ENCODE measurements around the gene DVL1. TPM values are rescaled to one million over a fixed set of nuclear protein-coding genes. Genes with fewer than 3 reads are reported as not detected.

Gene DVL1
- total and polyA plus RNA-seq, 9 of the 15 experiments (the other 6 are each of a cell fraction or from before 2014, with no cell fraction given) = 0.62 to 135 (median 24.3) TPM

GRCh38 chr1:1318777-1319645 is 30.2 kb downstream of the DVL1 start (continued):
- TF ChIP-seq, protein P1, sequence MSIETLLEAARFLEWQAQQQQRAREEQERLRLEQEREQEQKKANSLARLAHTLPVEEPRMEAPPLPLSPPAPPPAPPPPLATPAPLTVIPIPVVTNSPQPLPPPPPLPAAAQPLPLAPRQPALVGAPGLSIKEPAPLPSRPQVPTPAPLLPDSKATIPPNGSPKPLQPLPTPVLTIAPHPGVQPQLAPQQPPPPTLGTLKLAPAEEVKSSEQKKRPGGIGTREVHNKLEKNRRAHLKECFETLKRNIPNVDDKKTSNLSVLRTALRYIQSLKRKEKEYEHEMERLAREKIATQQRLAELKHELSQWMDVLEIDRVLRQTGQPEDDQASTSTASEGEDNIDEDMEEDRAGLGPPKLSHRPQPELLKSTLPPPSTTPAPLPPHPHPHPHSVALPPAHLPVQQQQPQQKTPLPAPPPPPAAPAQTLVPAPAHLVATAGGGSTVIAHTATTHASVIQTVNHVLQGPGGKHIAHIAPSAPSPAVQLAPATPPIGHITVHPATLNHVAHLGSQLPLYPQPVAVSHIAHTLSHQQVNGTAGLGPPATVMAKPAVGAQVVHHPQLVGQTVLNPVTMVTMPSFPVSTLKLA (conservative IDR thresholded peaks at IDR 0.05) = no peak
- TF ChIP-seq ETS1 (conservative IDR thresholded peaks at IDR 0.05; ENCODE audit: control insufficient read depth, low read depth, low read length) = no peak

DNA sequence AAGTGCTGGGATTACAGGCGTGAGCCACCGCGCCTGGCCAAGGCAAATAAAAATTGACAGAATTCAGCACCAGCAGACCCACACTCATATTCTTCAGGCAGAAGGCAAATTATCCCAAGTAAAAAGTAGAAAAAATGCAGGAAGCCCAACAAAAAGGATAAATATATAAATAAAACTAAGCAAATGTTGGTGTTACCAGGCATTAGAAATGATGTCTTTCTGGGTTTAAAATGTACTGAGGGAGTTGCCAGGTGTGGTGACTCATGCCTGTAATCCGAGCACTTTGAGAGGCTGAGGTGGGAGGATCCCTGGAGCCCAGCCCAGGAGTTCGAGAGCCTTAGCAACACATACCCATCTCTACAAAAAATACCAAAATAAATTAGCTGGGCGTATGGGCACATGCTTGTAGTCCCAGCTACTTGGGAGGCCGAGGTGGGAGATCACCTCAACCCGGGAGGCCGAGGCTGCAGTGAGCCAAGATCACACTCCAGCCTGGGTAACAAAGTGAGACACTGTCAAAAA is 31.0 kb downstream of the DVL1 start:
- H2AFZ ChIP-seq (ENCODE audit: low read depth, low read length) = no peak overlapping the region
- peaks cover 86% of the 10 kb centered on the region for H3K36me3 ChIP-seq (ENCODE audit: control insufficient read depth, insufficient read depth, low read length)
- no peak overlapping the region for H3K9ac ChIP-seq (ENCODE audit: insufficient read depth in 1 of 2, low read depth in 2 of 2, low read length in 2 of 2)
- H3K4me1 ChIP-seq (replicated peaks in 1 of 2; ENCODE audit: control insufficient read depth in 2 of 2, insufficient read depth in 2 of 2, low read length in 2 of 2) = peaks cover 33 to 86% of the 10 kb centered on the region in 2 experiments
- peak in 1 of 4 experiments; percentile 87 for DNase-seq (ENCODE audit: extremely low read depth in 1 of 4, low spot score in 3 of 4)
- TSS peak; percentile 37 for BruUV-seq (replicated peaks)
- ChIA-PET POLR2A (interaction anchor here (0.8 to 4.3 kb wide), 3 partner anchors 7 to 112 kb away, joined by 3 to 30 read pairs (median 3); no protein-coding TSS in a partner anchor), CTCF (ENCODE audit: low intra/inter-chr PET ratio) (no interaction called here)
- no peak overlapping the region for H3K4me3 ChIP-seq
- peak; percentile 85 for ATAC-seq
- intact Hi-C loops (cut with micrococcal nuclease) (no loop called here), in situ Hi-C loops (cut with MboI) (no loop called here)
- no peak overlapping the region for H3K4me2 ChIP-seq (ENCODE audit: insufficient read depth, low read length)
- H3K27ac ChIP-seq (ENCODE audit: extremely low read depth, low read depth, low read length) = no peak overlapping the region
- 38% methylated on average over 9 of the region's 9 CpGs for WGBS (ENCODE audit: insufficient coverage, low coverage, missing lambda C conversion rate)
- H4K20me1 ChIP-seq (replicated peaks; ENCODE audit: control insufficient read depth, insufficient read depth, low read length) = peaks cover 24% of the 10 kb centered on the region; the same call in 1 of the 2 replicates
- no peaks in the 10 kb centered on the region for H3K9me3 ChIP-seq (replicated peaks; ENCODE audit: control insufficient read depth, insufficient read depth, low read depth, low read length)
- no peaks in the 10 kb centered on the region for H3K27me3 ChIP-seq (ENCODE audit: control insufficient read depth in 2 of 2, insufficient read depth in 2 of 2, low read length in 2 of 2)
- peak; percentile 99 for FAIRE-seq
- peaks cover 13% of the 10 kb centered on the region for H3K9me1 ChIP-seq (ENCODE audit: control insufficient read depth, insufficient read depth, low read length)
- peaks cover 61% of the 10 kb centered on the region for H3K79me2 ChIP-seq (ENCODE audit: control insufficient read depth, insufficient read depth, low read length)
- no peak for TF ChIP-seq ZNF551 (CRISPR knock-in tag; IDR thresholded peaks at IDR 0.05)
- no peak for TF ChIP-seq GABPB2 (CRISPR knock-in tag; conservative IDR thresholded peaks at IDR 0.05)
- TF ChIP-seq ZNF232 (CRISPR knock-in tag; IDR thresholded peaks at IDR 0.05) = no peak
- TF ChIP-seq NFE2 (IDR thresholded peaks at IDR 0.05; ENCODE audit: low read depth) = peak; percentile 26; the same call in 1 of the 2 replicates
- no peak for TF ChIP-seq RHOXF2B (CRISPR knock-in tag; conservative IDR thresholded peaks at IDR 0.05)
- TF ChIP-seq ZNF561 (CRISPR knock-in tag; conservative IDR thresholded peaks at IDR 0.05) = no peak
- TF ChIP-seq CREBBP (IDR thresholded peaks at IDR 0.05; ENCODE audit: low read depth, low read length) = no peak
- TF ChIP-seq ZNF197 (CRISPR knock-in tag; IDR thresholded peaks at IDR 0.05; ENCODE audit: low read depth) = no peak
- no peak for TF ChIP-seq SRSF3 (IDR thresholded peaks at IDR 0.05; ENCODE audit: insufficient read depth, low read length)
- TF ChIP-seq PHTF2 (CRISPR knock-in tag; IDR thresholded peaks at IDR 0.05) = no peak
- no peak for TF ChIP-seq BCOR (IDR thresholded peaks at IDR 0.05)
- peak in 1 of 2 experiments; percentile 68; a peak in 1 of 4 replicates for TF ChIP-seq RCOR1 (IDR thresholded peaks at IDR 0.05; ENCODE audit: borderline replicate concordance in 1 of 2, low read depth in 2 of 2, low read length in 2 of 2)
- no peak for TF ChIP-seq MAFG (tag; conservative IDR thresholded peaks at IDR 0.05)
- no peak for TF ChIP-seq TCF15 (CRISPR knock-in tag; IDR thresholded peaks at IDR 0.05)
- TF ChIP-seq HIVEP1 (CRISPR knock-in tag; IDR thresholded peaks at IDR 0.05) = no peak
- no peak for TF ChIP-seq GABPB1 (CRISPR knock-in tag; IDR thresholded peaks at IDR 0.05)
